Tibial artery (tissue), 4 donors: ENCODE data around the gene PAX5.

Experiments
- DNase-seq, 2 donors: peaks; one replicate each; pipeline ENCODE4 v3.0.0-alpha.2; 2019
- H3K27ac ChIP-seq, 2 donors: fragments of 200-600 bp; sonication (generic) in 1 of 2; 1 replicate in 1 of 2; 2 replicates in 1 of 2; pipeline ENCODE4 v1.5.1; 2018 to 2019; ENCODE audit warnings: mild to moderate bottlenecking in 1 of 2
- H3K27me3 ChIP-seq, 2 donors: fragments of 200-600 bp; sonication (generic) in 1 of 2; one replicate each; pipeline versions ENCODE4 v1.5.1 to v1.6.0; 2016 to 2019
- H3K36me3 ChIP-seq, 3 donors: fragments of 200-600 bp; sonication (generic) in 2 of 3; one replicate each; pipeline ENCODE4 v1.5.1; 2016 to 2019; ENCODE audit warnings: mild to moderate bottlenecking in 2 of 3
- H3K4me1 ChIP-seq, 4 donors: fragments of 200-600 bp; sonication (generic) in 2 of 4; 1 replicate in 3 of 4; 2 replicates in 1 of 4; pipeline ENCODE4 v1.5.1; 2016 to 2019
- H3K4me3 ChIP-seq, 2 donors: fragments of 200-600 bp; sonication (generic) in 1 of 2; 1 replicate in 1 of 2; 2 replicates in 1 of 2; pipeline ENCODE4 v1.5.1; 2018 to 2019; ENCODE audit warnings: mild to moderate bottlenecking in 2 of 2
- H3K9me3 ChIP-seq, 3 donors: fragments of 200-600 bp; sonication (generic) in 1 of 3; one replicate each; pipeline ENCODE4 v1.5.1; 2016 to 2019
- CTCF ChIP-seq, 2 experiments: fragments of 200-600 bp in 1 of 2; fragments of 450-650 bp in 1 of 2; IDR thresholded peaks; one replicate each; pipeline ENCODE4 v1.5.1; 2017 to 2019; ENCODE audit warnings: antibody characterized with exemption in 2 of 2, mild to moderate bottlenecking in 1 of 2, moderate library complexity in 1 of 2
- intact Hi-C: fragments of 100-400 bp; cut with DNase I; formaldehyde crosslinking; loops from one replicate; pipeline ENCODE4 v1.15.0; 2023; ENCODE audit warnings: low total_unique reads

PAX5 gene

DNA sequence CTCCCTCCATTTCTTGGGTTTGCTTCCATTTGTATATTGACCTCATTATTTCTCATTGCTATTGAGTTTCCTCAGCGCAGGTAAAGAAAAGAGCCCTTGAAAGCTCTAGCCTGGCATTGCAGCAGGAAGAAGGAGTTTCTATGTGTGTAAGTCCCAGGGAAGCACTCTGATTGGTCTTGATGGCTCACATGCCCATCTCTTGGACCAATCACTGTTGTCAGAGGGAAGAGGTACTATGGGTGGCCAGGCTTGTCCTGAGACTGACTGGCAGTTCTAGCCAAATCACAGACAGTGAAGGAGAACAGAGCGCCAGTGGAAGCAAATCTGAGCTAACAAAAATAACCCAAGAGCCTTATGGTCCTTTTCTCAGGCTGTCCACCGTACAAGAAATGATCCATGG is 219.0 kb downstream of the PAX5 start:
- no peaks in the 10 kb centered on the region for H3K9me3 ChIP-seq
- intact Hi-C loops, result no loop called here
- TF ChIP-seq CTCF (IDR thresholded peaks at IDR 0.05), result no peak
- peaks cover 0 to 53% of the 10 kb centered on the region in 2 donors for H3K27me3 ChIP-seq
- no peak for DNase-seq
- no peaks in the 10 kb centered on the region for H3K36me3 ChIP-seq
- H3K4me1 ChIP-seq, result peaks cover 0 to 19% (median 13%) of the 10 kb centered on the region in 4 donors
- no peak overlapping the region for H3K4me3 ChIP-seq
- H3K27ac ChIP-seq, result no peak overlapping the region

- TF ChIP-seq CTCF (IDR thresholded peaks at IDR 0.05), result no peak
- DNase-seq, result no peak
- Histone ChIP-seq H3K27ac (no peak overlapping the region), H3K4me1 (peaks cover 0 to 8% (median 2%) of the 10 kb centered on the region in 4 donors), H3K36me3 (no peaks in the 10 kb centered on the region), H3K4me3 (no peak overlapping the region), H3K27me3 (peaks cover 0 to 39% of the 10 kb centered on the region in 2 donors), H3K9me3 (no peaks in the 10 kb centered on the region)
- intact Hi-C loops, result no loop called here
Observed at GRCh38 chr9:36813154-36813553, 220.9 kb downstream of the PAX5 start.

DNA sequence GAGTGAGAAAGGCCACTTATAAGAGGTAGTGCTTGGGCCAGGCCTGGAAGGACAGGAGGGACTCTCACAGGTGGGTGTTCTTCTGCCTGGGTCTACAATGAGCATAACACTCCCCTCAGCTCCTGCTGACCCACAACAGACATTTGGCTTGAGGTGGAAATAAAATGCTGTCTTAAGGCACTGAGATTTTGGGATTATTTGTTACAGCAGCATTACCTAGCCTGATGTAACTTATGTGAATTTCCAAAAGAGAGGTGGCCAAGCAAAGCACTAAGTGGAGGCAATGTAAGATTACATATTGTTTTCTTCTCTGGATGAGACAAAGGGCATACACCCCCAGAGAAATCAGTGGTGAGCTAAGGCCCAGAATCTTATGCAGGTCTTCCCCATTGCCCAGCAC is 221.5 kb downstream of the PAX5 start:
- Histone ChIP-seq H3K36me3 (no peaks in the 10 kb centered on the region), H3K9me3 (no peaks in the 10 kb centered on the region), H3K27ac (no peak overlapping the region), H3K4me3 (no peak overlapping the region), H3K27me3 (peaks cover 0 to 33% of the 10 kb centered on the region in 2 donors), H3K4me1 (peaks cover 0 to 2% (median 0%) of the 10 kb centered on the region in 4 donors)
- no peak for DNase-seq
- no peak for TF ChIP-seq CTCF (IDR thresholded peaks at IDR 0.05)
- intact Hi-C loops, result no loop called here

- H3K9me3 ChIP-seq, result no peaks in the 10 kb centered on the region
- H3K27me3 ChIP-seq, result peaks cover 0 to 12% of the 10 kb centered on the region in 2 donors
- TF ChIP-seq CTCF (IDR thresholded peaks at IDR 0.05), result no peak
- H3K4me1 ChIP-seq, result no peaks in the 10 kb centered on the region
- no peak overlapping the region for H3K4me3 ChIP-seq
- no peak for DNase-seq
- H3K36me3 ChIP-seq, result no peaks in the 10 kb centered on the region
- intact Hi-C loops, result no loop called here
- H3K27ac ChIP-seq, result no peak overlapping the region
Observed at GRCh38 chr9:36808251-36808650, 225.8 kb downstream of the PAX5 start.

DNA sequence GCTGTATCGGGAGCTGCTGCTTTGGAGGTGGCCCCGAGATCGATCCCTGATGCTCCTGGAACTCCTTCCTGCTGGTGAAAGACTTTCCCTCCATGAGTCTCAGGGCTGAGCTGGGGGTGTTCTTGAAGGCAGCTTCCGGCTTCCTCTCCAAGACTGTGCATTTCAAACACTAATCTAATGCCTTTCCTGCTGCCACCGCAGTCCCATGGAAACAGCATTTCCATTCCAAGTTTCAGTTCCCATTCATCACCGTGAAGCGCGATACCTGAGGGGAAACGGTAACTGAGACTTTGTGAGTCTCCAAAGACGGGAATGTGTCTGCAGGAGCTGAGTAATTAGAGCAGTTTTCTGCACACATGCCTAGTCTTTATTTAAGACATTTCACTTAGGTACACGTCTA is 230.1 kb downstream of the PAX5 start:
- TF ChIP-seq CTCF (IDR thresholded peaks at IDR 0.05), result no peak
- H3K9me3 ChIP-seq, result no peaks in the 10 kb centered on the region
- peaks cover 0 to 18% of the 10 kb centered on the region in 2 donors for H3K27me3 ChIP-seq
- intact Hi-C loops, result no loop called here
- H3K4me1 ChIP-seq, result no peaks in the 10 kb centered on the region
- no peak for DNase-seq
- no peaks in the 10 kb centered on the region for H3K36me3 ChIP-seq
- H3K4me3 ChIP-seq, result no peak overlapping the region
- no peak overlapping the region for H3K27ac ChIP-seq
